SK-N-SH treated with all-trans-retinoic acid at 6 μM for 48 hours (cell line): Measurements from ENCODE around the gene ATP6V0D1.

Experiments used
- CREB5 ChIP-seq: fragments of 250-450 bp; sonication (Bioruptor Pico); IDR thresholded peaks from 2 replicates; pipeline ENCODE4 v1.5.1; 2020; ENCODE audit warnings: low read depth, mild to moderate bottlenecking, moderate library complexity
- ISL1 ChIP-seq: fragments of 250-450 bp; sonication (Bioruptor Pico); IDR thresholded peaks from 2 replicates; pipeline ENCODE4 v2.1.2; 2022; ENCODE audit warnings: mild to moderate bottlenecking, moderate library complexity
- OSR1 ChIP-seq: fragments of 250-450 bp; sonication (Bioruptor Pico); IDR thresholded peaks from 2 replicates; pipeline ENCODE4 v1.8.0; 2022; ENCODE audit warnings: moderate library complexity, mild to moderate bottlenecking, inconsistent platforms
- PATZ1 ChIP-seq: fragments of 250-450 bp; sonication (Bioruptor Pico); IDR thresholded peaks from 2 replicates; pipeline ENCODE4 v1.8.0; 2020; ENCODE audit warnings: mild to moderate bottlenecking, moderate library complexity, borderline replicate concordance
- RARB ChIP-seq: fragments of 250-450 bp; sonication (Bioruptor Pico); IDR thresholded peaks from 2 replicates; pipeline ENCODE4 v1.8.0; 2021; ENCODE audit warnings: mild to moderate bottlenecking, moderate library complexity
- TCF4 ChIP-seq: fragments of 250-450 bp; sonication (Bioruptor Pico); IDR thresholded peaks from 2 replicates; pipeline ENCODE4 v1.8.0; 2021; ENCODE audit warnings: mild to moderate bottlenecking, moderate library complexity, borderline replicate concordance
- TSHZ2 ChIP-seq: fragments of 250-450 bp; sonication (Bioruptor Pico); IDR thresholded peaks from 2 replicates; pipeline ENCODE4 v1.5.0; 2020; ENCODE audit warnings: mild to moderate bottlenecking, moderate library complexity
- ZFP30 ChIP-seq: fragments of 450-650 bp; formaldehyde crosslinking; IDR thresholded peaks from 2 replicates; pipeline ENCODE4 v1.5.0; 2022; ENCODE audit warnings: mild to moderate bottlenecking, moderate library complexity
- ZNF70 ChIP-seq: fragments of 450-650 bp; formaldehyde crosslinking; IDR thresholded peaks from 2 replicates; pipeline ENCODE4 v1.5.0; 2020; ENCODE audit warnings: mild to moderate bottlenecking, moderate library complexity
- ZNF8 ChIP-seq: fragments of 450-650 bp; formaldehyde crosslinking; IDR thresholded peaks from 2 replicates; pipeline ENCODE4 v1.5.0; 2020; ENCODE audit warnings: mild to moderate bottlenecking, moderate library complexity

GRCh38 chr16:67417333-67418061 is 63.5 kb downstream of the ATP6V0D1 start:
- TF ChIP-seq ZNF8 (CRISPR knock-in tag) (no peak), ISL1 (CRISPR knock-in tag) (no peak), CREB5 (no peak), RARB (CRISPR knock-in tag) (no peak), TCF4 (CRISPR knock-in tag) (no peak), PATZ1 (CRISPR knock-in tag) (no peak), OSR1 (CRISPR knock-in tag) (no peak), ZNF70 (CRISPR knock-in tag) (no peak), ZFP30 (CRISPR knock-in tag) (no peak), TSHZ2 (CRISPR knock-in tag) (no peak)
